BLaER1 treated with 17β-estradiol and CSF1 and Interleukin-3, amounts not matched to agents 10 nM and 100 nM (cell line): ENCODE results near the gene CENPN.

Experiments
- H3K27ac ChIP-seq, 11 experiments: shearing (Covaris generic); formaldehyde crosslinking; 2 replicates each; pipeline ENCODE4 v1.8.1; 2022
- H3K27me3 ChIP-seq, 11 experiments: shearing (Covaris generic); formaldehyde crosslinking; 2 replicates each; pipeline ENCODE4 v1.8.1; 2022
- H3K36me3 ChIP-seq, 11 experiments: shearing (Covaris generic); formaldehyde crosslinking; 2 replicates each; pipeline ENCODE4 v1.8.1; 2022
- H3K4me1 ChIP-seq, 10 experiments: shearing (Covaris generic); formaldehyde crosslinking; 2 replicates each; pipeline ENCODE4 v1.8.1; 2022
- H3K4me2 ChIP-seq, 11 experiments: shearing (Covaris generic); formaldehyde crosslinking; 2 replicates each; pipeline ENCODE4 v1.8.1; 2022
- H3K4me3 ChIP-seq, 10 experiments: shearing (Covaris generic); formaldehyde crosslinking; 2 replicates each; pipeline ENCODE4 v1.8.1; 2022
- H3K9ac ChIP-seq, 11 experiments: shearing (Covaris generic); formaldehyde crosslinking; 2 replicates each; pipeline ENCODE4 v1.8.1; 2022
- H3K9me3 ChIP-seq, 11 experiments: shearing (Covaris generic); formaldehyde crosslinking; replicated peaks in 1 of 11; 2 replicates each; pipeline ENCODE4 v1.8.1; 2022
- H4K20me1 ChIP-seq, 11 experiments: shearing (Covaris generic); formaldehyde crosslinking; 2 replicates each; pipeline ENCODE4 v1.8.1; 2022
- Cebpa-rat ChIP-seq, 11 experiments: shearing (Covaris generic); IDR thresholded peaks; 2 replicates each; pipeline ENCODE4 v1.8.1; 2022

The CENPN gene

DNA sequence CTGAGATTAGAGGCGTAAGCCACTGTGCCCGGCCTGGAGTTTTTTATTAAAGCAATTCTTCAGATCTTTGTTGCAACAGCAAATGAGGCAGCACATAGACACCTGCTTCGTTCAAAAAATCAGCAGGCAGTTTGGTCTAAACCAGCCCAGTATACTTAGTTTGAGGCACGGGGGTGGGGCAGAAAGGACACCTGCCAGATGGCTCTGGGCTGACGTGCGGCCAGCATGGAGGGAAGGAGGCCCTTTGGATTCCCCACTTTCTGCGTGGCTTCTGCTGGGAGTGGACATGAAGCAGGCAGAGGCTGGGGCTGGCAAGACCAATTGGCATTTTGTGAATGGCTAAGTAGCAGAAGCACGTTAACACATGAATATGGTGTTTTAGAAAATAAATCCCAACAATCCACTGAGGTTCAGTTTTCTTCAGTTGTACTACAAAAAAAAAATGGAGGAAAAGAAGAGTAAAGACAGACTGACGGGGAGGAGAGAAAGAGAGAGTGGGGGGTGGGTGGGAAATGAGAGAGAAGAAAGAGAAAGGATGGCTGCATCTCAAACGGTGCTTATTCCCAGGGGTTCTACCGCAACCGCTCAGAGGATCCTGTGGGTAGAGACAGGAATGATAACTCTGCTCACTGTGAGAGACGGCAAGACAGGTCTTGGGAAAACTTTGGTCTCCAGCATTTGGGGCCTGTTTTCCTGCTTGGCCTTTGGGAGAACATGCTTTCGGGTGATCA is 53.7 kb downstream of the CENPN start:
- Histone ChIP-seq H4K20me1 (no peaks in the 10 kb centered on the region), H3K9me3 (no peaks in the 10 kb centered on the region), H3K27ac (no peak overlapping the region), H3K36me3 (no peaks in the 10 kb centered on the region), H3K27me3 (no peaks in the 10 kb centered on the region), H3K4me1 (peaks cover 0 to 20% (median 16%) of the 10 kb centered on the region in 10 experiments; a peak in 15 of 20 replicates), H3K4me3 (no peak overlapping the region), H3K9ac (no peak overlapping the region), H3K4me2 (peak overlapping the region in 9 of 11 experiments; percentile 33 to 76 (median 62); a peak in 17 of 22 replicates)
- TF ChIP-seq Cebpa-rat (IDR thresholded peaks at IDR 0.05) = no peak

GRCh38 chr16:81061307-81061640 is 54.3 kb downstream of the CENPN start:
- H3K4me2 ChIP-seq = peak overlapping the region in 9 of 11 experiments; percentile 33 to 76 (median 62); a peak in 17 of 22 replicates
- H3K4me1 ChIP-seq = peaks cover 0 to 26% (median 19%) of the 10 kb centered on the region in 10 experiments; a peak in 15 of 20 replicates
- H3K9ac ChIP-seq = no peak overlapping the region
- no peaks in the 10 kb centered on the region for H4K20me1 ChIP-seq
- H3K36me3 ChIP-seq = no peaks in the 10 kb centered on the region
- H3K27me3 ChIP-seq = no peaks in the 10 kb centered on the region
- no peak overlapping the region for H3K27ac ChIP-seq
- H3K4me3 ChIP-seq = no peak overlapping the region
- no peak for TF ChIP-seq Cebpa-rat (IDR thresholded peaks at IDR 0.05)
- H3K9me3 ChIP-seq = no peaks in the 10 kb centered on the region

DNA sequence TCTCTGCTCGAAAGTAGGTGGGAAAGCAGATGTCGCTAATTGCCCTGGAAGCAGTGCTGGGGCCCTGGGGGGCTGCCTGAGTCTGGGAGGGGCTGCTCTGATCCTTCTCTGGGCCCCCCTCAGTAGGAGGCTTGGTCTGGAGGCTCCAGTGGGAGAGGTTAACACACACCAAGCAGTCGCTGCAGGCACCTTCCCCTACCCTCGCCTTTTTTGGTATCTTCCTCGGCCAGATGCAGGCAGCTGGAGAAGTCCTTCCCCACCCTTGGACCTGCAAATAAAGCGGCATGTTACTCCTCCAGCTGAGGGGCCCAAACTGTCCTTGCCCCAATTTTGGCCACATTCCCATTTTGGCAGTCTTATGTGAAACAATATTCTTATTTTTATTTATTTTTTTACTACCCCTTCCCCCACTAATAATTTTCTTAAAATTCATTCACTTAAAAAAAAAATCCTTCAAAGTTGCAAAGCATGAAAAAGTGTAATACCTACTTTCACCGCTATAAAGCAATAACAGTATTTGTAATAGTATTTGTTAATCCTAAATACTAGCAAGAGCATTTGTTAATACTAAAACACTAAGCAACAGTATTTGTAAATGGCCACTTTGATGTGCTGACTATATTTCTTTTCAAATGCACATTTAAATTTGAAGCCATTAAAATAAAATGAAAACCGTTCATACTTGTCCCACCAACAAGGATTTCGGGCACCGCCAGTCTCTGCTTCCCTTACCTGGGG is 55.0 kb downstream of the CENPN start:
- no peak for TF ChIP-seq Cebpa-rat (IDR thresholded peaks at IDR 0.05)
- no peak overlapping the region for H3K9ac ChIP-seq
- H3K4me1 ChIP-seq = peaks cover 0 to 33% (median 23%) of the 10 kb centered on the region in 10 experiments; a peak in 15 of 20 replicates
- H3K27ac ChIP-seq = no peak overlapping the region
- H3K4me3 ChIP-seq = no peak overlapping the region
- H3K9me3 ChIP-seq = no peaks in the 10 kb centered on the region
- no peaks in the 10 kb centered on the region for H3K27me3 ChIP-seq
- H3K4me2 ChIP-seq = peak overlapping the region in 6 of 11 experiments; percentile 33 to 76 (median 70); a peak in 6 of 22 replicates
- no peaks in the 10 kb centered on the region for H3K36me3 ChIP-seq
- no peaks in the 10 kb centered on the region for H4K20me1 ChIP-seq

- Histone ChIP-seq H3K4me3 (no peak overlapping the region), H3K36me3 (no peaks in the 10 kb centered on the region), H4K20me1 (no peaks in the 10 kb centered on the region), H3K27ac (no peak overlapping the region), H3K9ac (no peak overlapping the region), H3K4me1 (peaks cover under 1 to 17% (median 7%) of the 10 kb centered on the region in 10 experiments; a peak in 14 of 20 replicates), H3K9me3 (no peaks in the 10 kb centered on the region), H3K27me3 (no peaks in the 10 kb centered on the region), H3K4me2 (peak overlapping the region in 3 of 11 experiments; percentile 29 to 38 (median 33); a peak in 5 of 22 replicates)
- no peak for TF ChIP-seq Cebpa-rat (IDR thresholded peaks at IDR 0.05)
Measured at GRCh38 chr16:81066681-81067080, 59.7 kb downstream of the CENPN start.

- TF ChIP-seq Cebpa-rat (IDR thresholded peaks at IDR 0.05) = no peak
- H3K9me3 ChIP-seq = no peaks in the 10 kb centered on the region
- H3K36me3 ChIP-seq = no peaks in the 10 kb centered on the region
- no peak overlapping the region for H3K27ac ChIP-seq
- no peak overlapping the region for H3K4me3 ChIP-seq
- peaks cover 0 to 15% (median 7%) of the 10 kb centered on the region in 10 experiments; a peak in 11 of 20 replicates for H3K4me1 ChIP-seq
- no peaks in the 10 kb centered on the region for H4K20me1 ChIP-seq
- H3K27me3 ChIP-seq = no peaks in the 10 kb centered on the region
- H3K4me2 ChIP-seq = no peak overlapping the region
- no peak overlapping the region for H3K9ac ChIP-seq
Measured at GRCh38 chr16:81067166-81067565, 60.2 kb downstream of the CENPN start.

DNA sequence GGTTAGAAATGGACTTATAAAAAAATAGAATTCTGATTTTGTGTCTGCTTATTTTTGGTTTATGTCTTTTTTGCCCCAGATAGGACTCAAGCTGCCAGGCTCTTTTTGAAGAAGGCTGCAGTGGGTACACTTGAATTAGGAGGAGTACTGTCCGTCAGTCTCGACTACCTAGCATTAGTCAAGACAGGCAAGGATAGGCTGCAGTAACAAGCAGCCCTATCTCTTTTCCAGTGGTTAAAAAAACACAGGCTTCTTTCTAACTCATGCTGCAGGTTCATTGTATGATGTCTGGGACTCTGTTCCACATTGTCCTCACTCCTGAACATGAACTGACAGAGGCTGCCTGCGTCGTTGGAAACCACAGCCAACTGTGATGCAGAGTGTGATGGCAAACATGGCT is 62.0 kb downstream of the CENPN start:
- TF ChIP-seq Cebpa-rat (IDR thresholded peaks at IDR 0.05) = no peak

GRCh38 chr16:81070979-81071378 is 64.0 kb downstream of the CENPN start:
- no peaks in the 10 kb centered on the region for H3K9me3 ChIP-seq
- no peaks in the 10 kb centered on the region for H3K27me3 ChIP-seq
- H3K4me2 ChIP-seq = no peak overlapping the region
- H3K36me3 ChIP-seq = no peaks in the 10 kb centered on the region
- H4K20me1 ChIP-seq = no peaks in the 10 kb centered on the region
- H3K4me1 ChIP-seq = peaks cover under 1 to 14% (median 7%) of the 10 kb centered on the region in 10 experiments; a peak in 16 of 20 replicates
- H3K4me3 ChIP-seq = no peak overlapping the region
- H3K9ac ChIP-seq = no peak overlapping the region
- no peak overlapping the region for H3K27ac ChIP-seq
- no peak for TF ChIP-seq Cebpa-rat (IDR thresholded peaks at IDR 0.05)

More for the DNA sequence above, 62.0 kb downstream of the CENPN start:
- Histone ChIP-seq H3K9ac (no peak overlapping the region), H3K27me3 (no peaks in the 10 kb centered on the region), H3K9me3 (no peaks in the 10 kb centered on the region), H3K4me2 (no peak overlapping the region), H3K27ac (no peak overlapping the region), H4K20me1 (no peaks in the 10 kb centered on the region), H3K4me1 (peaks cover 0 to 15% (median 7%) of the 10 kb centered on the region in 10 experiments; a peak in 11 of 20 replicates), H3K36me3 (no peaks in the 10 kb centered on the region), H3K4me3 (no peak overlapping the region)

DNA sequence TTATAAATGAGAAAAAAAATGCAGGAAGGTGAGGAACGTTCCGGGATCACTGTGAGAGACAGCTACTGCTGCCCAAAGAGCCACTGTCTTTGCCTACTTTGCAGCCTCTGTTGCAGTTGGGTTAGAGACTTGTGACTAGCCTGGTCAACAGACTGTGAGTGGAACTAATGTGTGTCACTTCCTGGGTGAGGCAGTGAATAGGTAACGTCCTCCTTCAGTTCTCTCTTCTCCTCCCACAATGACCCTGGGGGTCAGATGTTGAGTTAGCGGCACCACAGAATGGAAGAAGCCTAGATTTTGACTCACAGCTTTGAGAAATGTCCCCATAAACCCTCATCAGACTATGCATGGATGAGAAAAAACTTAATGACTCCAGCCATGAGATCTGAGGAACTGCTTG is 64.8 kb downstream of the CENPN start:
- Histone ChIP-seq H3K27me3 (no peaks in the 10 kb centered on the region), H3K4me2 (peak overlapping the region in 2 of 11 experiments; percentile 4 to 15; a peak in 1 of 22 replicates), H3K36me3 (no peaks in the 10 kb centered on the region), H3K9me3 (no peaks in the 10 kb centered on the region), H3K9ac (no peak overlapping the region), H3K27ac (no peak overlapping the region), H3K4me1 (peaks cover 1 to 15% (median 8%) of the 10 kb centered on the region in 10 experiments; a peak in 15 of 20 replicates), H3K4me3 (no peak overlapping the region), H4K20me1 (no peaks in the 10 kb centered on the region)
- TF ChIP-seq Cebpa-rat (IDR thresholded peaks at IDR 0.05) = no peak

GRCh38 chr16:81073560-81074330 is 66.7 kb downstream of the CENPN start:
- H3K9me3 ChIP-seq = no peaks in the 10 kb centered on the region
- no peak overlapping the region for H3K4me2 ChIP-seq

More at GRCh38 chr16:81073560-81074330, 66.7 kb downstream of the CENPN start:
- Histone ChIP-seq H3K4me3 (no peak overlapping the region), H3K9ac (no peak overlapping the region), H3K27ac (no peak overlapping the region), H3K36me3 (no peaks in the 10 kb centered on the region), H3K4me1 (peaks cover 10 to 22% (median 16%) of the 10 kb centered on the region in 10 experiments), H4K20me1 (no peaks in the 10 kb centered on the region), H3K27me3 (no peaks in the 10 kb centered on the region)
- no peak for TF ChIP-seq Cebpa-rat (IDR thresholded peaks at IDR 0.05)
